Liver (tissue), 9 donors: ENCODE measurements around the gene ERVV-1. TPM values are rescaled to one million over a fixed set of nuclear protein-coding genes. Genes with fewer than 3 reads are reported as not detected.

ENCODE experiments used
- DNase-seq: peaks from one replicate; pipeline ENCODE4 v3.0.0-alpha.2; 2017; ENCODE audit warnings: low spot score
- H3K27ac ChIP-seq, 2 donors: one replicate each; pipeline ENCODE4 v1.7.0; 2013; ENCODE audit warnings: inconsistent platforms in 2 of 2, low read length in 2 of 2, control low read depth in 1 of 2, low read depth in 1 of 2, mild to moderate bottlenecking in 1 of 2
- H3K27me3 ChIP-seq, 4 donors: one replicate each; pipeline versions ENCODE4 v1.6.1 to v1.7.0; 2013; ENCODE audit warnings: low read length in 3 of 4, inconsistent platforms in 1 of 4, mild to moderate bottlenecking in 1 of 4, moderate library complexity in 1 of 4; ENCODE audit not compliant: control insufficient read depth in 4 of 4, insufficient read depth in 4 of 4
- H3K36me3 ChIP-seq, 4 donors: one replicate each; pipeline versions ENCODE4 v1.6.1 to v1.7.0; 2013; ENCODE audit warnings: low read length in 3 of 4, mild to moderate bottlenecking in 3 of 4, low read depth in 1 of 4, moderate library complexity in 1 of 4; ENCODE audit not compliant: control insufficient read depth in 4 of 4, insufficient read depth in 3 of 4
- H3K4me1 ChIP-seq, 4 donors: one replicate each; pipeline versions ENCODE4 v1.6.1 to v1.7.0; 2013; ENCODE audit warnings: low read length in 3 of 4, mild to moderate bottlenecking in 3 of 4, moderate library complexity in 1 of 4; ENCODE audit not compliant: control insufficient read depth in 4 of 4, insufficient read depth in 4 of 4
- H3K4me3 ChIP-seq, 3 donors: one replicate each; pipeline versions ENCODE4 v1.6.1 to v1.7.0; 2013; ENCODE audit warnings: low read length in 3 of 3, control low read depth in 1 of 3, low read depth in 1 of 3, mild to moderate bottlenecking in 1 of 3
- H3K9ac ChIP-seq, 2 donors: one replicate each; pipeline ENCODE4 v1.7.0; 2013; ENCODE audit warnings: low read length in 2 of 2, mild to moderate bottlenecking in 2 of 2, moderate library complexity in 2 of 2, control low read depth in 1 of 2, low read depth in 1 of 2
- H3K9me3 ChIP-seq, 4 donors: one replicate each; pipeline versions ENCODE4 v1.6.1 to v1.7.0; 2013; ENCODE audit warnings: low read length in 3 of 4; ENCODE audit not compliant: control insufficient read depth in 4 of 4
- ATF3 ChIP-seq: IDR thresholded peaks from 2 replicates; pipeline ENCODE4 v1.6.1; 2016; ENCODE audit warnings: antibody characterized with exemption
- EGR1 ChIP-seq, 2 donors: IDR thresholded peaks; 2 replicates each; pipeline ENCODE4 v1.6.1; 2016 to 2018; ENCODE audit warnings: antibody characterized with exemption in 2 of 2, low read depth in 2 of 2
- FOXA1 ChIP-seq: IDR thresholded peaks from 2 replicates; pipeline ENCODE4 v1.6.1; 2016; ENCODE audit warnings: antibody characterized with exemption
- FOXA2 ChIP-seq: IDR thresholded peaks from 2 replicates; pipeline ENCODE4 v1.6.1; 2016; ENCODE audit warnings: antibody characterized with exemption
- GABPA ChIP-seq, 2 donors: IDR thresholded peaks in 1 of 2; conservative IDR thresholded peaks in 1 of 2; 2 replicates each; pipeline ENCODE4 v1.6.1; 2016; ENCODE audit warnings: antibody characterized with exemption in 2 of 2, mild to moderate bottlenecking in 1 of 2, moderate library complexity in 1 of 2
- HNF4A ChIP-seq, 2 donors: conservative IDR thresholded peaks; 2 replicates each; pipeline ENCODE4 v1.6.1; 2016; ENCODE audit warnings: antibody characterized with exemption in 2 of 2, mild to moderate bottlenecking in 2 of 2
- JUND ChIP-seq, 2 donors: IDR thresholded peaks; 2 replicates each; pipeline ENCODE4 v1.6.1; 2016; ENCODE audit warnings: antibody characterized with exemption in 2 of 2
- NR2F2 ChIP-seq: IDR thresholded peaks from 2 replicates; pipeline ENCODE4 v1.6.1; 2016; ENCODE audit warnings: antibody characterized with exemption
- RAD21 ChIP-seq, 2 donors: IDR thresholded peaks; 2 replicates each; pipeline ENCODE4 v1.6.1; 2016; ENCODE audit warnings: antibody characterized with exemption in 2 of 2, mild to moderate bottlenecking in 2 of 2
- REST ChIP-seq: IDR thresholded peaks from 2 replicates; pipeline ENCODE4 v1.6.1; 2016; ENCODE audit warnings: antibody characterized with exemption, mild to moderate bottlenecking
- RXRA ChIP-seq, 2 donors: IDR thresholded peaks; 2 replicates each; pipeline ENCODE4 v1.6.1; 2017 to 2018; ENCODE audit warnings: antibody characterized with exemption in 2 of 2, mild to moderate bottlenecking in 1 of 2
- SP1 ChIP-seq: IDR thresholded peaks from 2 replicates; pipeline ENCODE4 v1.6.1; 2018; ENCODE audit warnings: antibody characterized with exemption, mild to moderate bottlenecking
- TAF1 ChIP-seq: conservative IDR thresholded peaks from 2 replicates; pipeline ENCODE4 v1.6.1; 2016; ENCODE audit warnings: antibody characterized with exemption, mild to moderate bottlenecking
- YY1 ChIP-seq: IDR thresholded peaks from 2 replicates; pipeline ENCODE4 v1.6.1; 2016; ENCODE audit warnings: antibody characterized with exemption, mild to moderate bottlenecking
- ZBTB33 ChIP-seq: IDR thresholded peaks from 2 replicates; pipeline ENCODE4 v1.6.1; 2016; ENCODE audit warnings: antibody characterized with exemption
- WGBS: extraction: QIAGEN DNeasy Blood & Tissue Kit; methylation state at CpG from one replicate; pipeline ENCODE4 v1.1.7; 2013; 5-methylcytosine and 5-hydroxymethylcytosine counted together
- polyA plus RNA-seq, 2 donors: library from polyadenylated mRNA; stranded (reverse) in 1 of 2; unstranded in 1 of 2; fragments of 200-250 nt in 1 of 2; fragments of >200 nt in 1 of 2; fragmentation: Nextera tagmentation in 1 of 2; extraction: Ambion mirVana in 1 of 2; gene quantifications; one replicate each; pipeline versions ENCODE4 v1.2.1 to v1.2.3, GENCODE V29; 2013 to 2015
- total RNA-seq, 2 donors: library from RNA; depleted of rRNA; stranded (reverse); fragments of >200 nt; gene quantifications; one replicate each; pipeline ENCODE4 v1.2.3, GENCODE V29; 2014
- TF ChIP-seq, protein P1 (sequence below): IDR thresholded peaks from 2 replicates; pipeline ENCODE4 v1.6.1; 2016; ENCODE audit warnings: antibody characterized with exemption
- donor health status: healthy.
- donor health status: healthy.
- donor health status: healthy.
- donor health status: healthy.
- donor health status: healthy.

Gene ERVV-1
- total and polyA plus RNA-seq, 4 donors, result not detected

- TF ChIP-seq TAF1, result no peak
- TF ChIP-seq GABPA (IDR thresholded peaks at IDR 0.05 in 1 of 2, conservative IDR thresholded peaks at IDR 0.05 in 1 of 2), result no peak
Observed at GRCh38 chr19:52988506-52988905, 25.2 kb upstream of the ERVV-1 start (continued).

- H3K9me3 ChIP-seq, result peaks cover 5 to 20% (median 13%) of the 10 kb centered on the region in 4 donors
- H3K4me3 ChIP-seq, result no peak overlapping the region
- no peak for TF ChIP-seq FOXA1
- no peak for TF ChIP-seq NR2F2
- no peak for TF ChIP-seq YY1
- TF ChIP-seq JUND (IDR thresholded peaks at IDR 0.05), result no peak
- TF ChIP-seq ATF3, result no peak
- TF ChIP-seq, protein P1, sequence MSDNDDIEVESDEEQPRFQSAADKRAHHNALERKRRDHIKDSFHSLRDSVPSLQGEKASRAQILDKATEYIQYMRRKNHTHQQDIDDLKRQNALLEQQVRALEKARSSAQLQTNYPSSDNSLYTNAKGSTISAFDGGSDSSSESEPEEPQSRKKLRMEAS, result no peak
- no peak for TF ChIP-seq RXRA (IDR thresholded peaks at IDR 0.05)
- no peak for TF ChIP-seq SP1
- TF ChIP-seq FOXA2, result no peak
- TF ChIP-seq ZBTB33, result no peak
- no peak for TF ChIP-seq RAD21 (IDR thresholded peaks at IDR 0.05)
- no peak for TF ChIP-seq GABPA (IDR thresholded peaks at IDR 0.05 in 1 of 2, conservative IDR thresholded peaks at IDR 0.05 in 1 of 2)
- no peak for TF ChIP-seq HNF4A (conservative IDR thresholded peaks at IDR 0.05)
- no peaks in the 10 kb centered on the region for H3K4me1 ChIP-seq
- no peaks in the 10 kb centered on the region for H3K36me3 ChIP-seq
- H3K27me3 ChIP-seq, result no peaks in the 10 kb centered on the region
- 91% methylated on average over 16 of the region's 16 CpGs for WGBS
- H3K27ac ChIP-seq, result no peak overlapping the region
- no peak overlapping the region for H3K9ac ChIP-seq
- DNase-seq, result no peak
Observed at GRCh38 chr19:52990759-52991418, 22.8 kb upstream of the ERVV-1 start.

DNA sequence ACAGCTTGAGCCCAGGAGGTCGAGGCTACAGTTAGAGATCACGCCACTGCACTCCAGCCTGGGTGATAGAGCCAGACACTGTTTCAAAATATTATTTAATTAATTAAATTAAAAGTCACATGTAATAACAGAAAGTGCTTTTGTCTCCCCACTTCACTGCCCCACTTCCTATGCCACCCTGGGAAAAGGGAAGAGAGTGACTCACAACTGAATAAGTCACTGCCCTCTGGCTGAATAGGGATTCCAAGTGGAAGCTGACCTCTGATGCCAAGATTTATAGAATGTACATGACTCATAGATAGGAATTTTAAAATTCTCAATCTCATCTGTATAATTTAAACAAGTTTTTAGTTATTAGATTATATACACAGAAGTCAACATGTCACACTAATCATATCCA is 22.2 kb upstream of the ERVV-1 start:
- no peaks in the 10 kb centered on the region for H3K27me3 ChIP-seq
- H3K9ac ChIP-seq, result no peak overlapping the region
- DNase-seq, result no peak
- no peaks in the 10 kb centered on the region for H3K36me3 ChIP-seq
- 91% methylated on average over 2 of the region's 2 CpGs for WGBS
- H3K4me1 ChIP-seq, result no peaks in the 10 kb centered on the region
- H3K9me3 ChIP-seq, result peaks cover 5 to 20% (median 13%) of the 10 kb centered on the region in 4 donors
- no peak overlapping the region for H3K4me3 ChIP-seq
- TF ChIP-seq RAD21 (IDR thresholded peaks at IDR 0.05) (no peak), EGR1 (IDR thresholded peaks at IDR 0.05; ENCODE audit: low read depth in 2 of 2) (no peak), TAF1 (no peak), RXRA (IDR thresholded peaks at IDR 0.05) (no peak), REST (no peak), JUND (IDR thresholded peaks at IDR 0.05) (no peak), ATF3 (no peak), NR2F2 (no peak), ZBTB33 (no peak), GABPA (IDR thresholded peaks at IDR 0.05 in 1 of 2, conservative IDR thresholded peaks at IDR 0.05 in 1 of 2) (no peak)
- H3K27ac ChIP-seq, result no peak overlapping the region
